SU-DHL-6 (cell line): ENCODE measurements around the gene C9orf152.

ENCODE experiments used
- CTCF ChIP-seq: fragments of 200-600 bp; sonication (generic); IDR thresholded peaks from one replicate; pipeline ENCODE4 v1.5.1; 2017; ENCODE audit warnings: antibody characterized with exemption, mild to moderate bottlenecking, low read length, moderate library complexity; ENCODE audit not compliant: insufficient read depth, poor library complexity, severe bottlenecking
- EZH2phosphoT487 ChIP-seq: fragments of 200-600 bp; sonication (generic), shearing (Covaris generic); conservative IDR thresholded peaks from 2 replicates; pipeline ENCODE4 v1.6.1; 2018; ENCODE audit warnings: mild to moderate bottlenecking, antibody characterized with exemption, low read length, moderate library complexity, mixed read lengths

GRCh38 chr9:110241858-110242321 is 33.9 kb upstream of the C9orf152 start:
- TF ChIP-seq CTCF (no peak), EZH2phosphoT487 (no peak)
